ENCODE data around the gene CARD14. TPM values are rescaled to one million over a fixed set of nuclear protein-coding genes. Genes with fewer than 3 reads are reported as not detected.

CARD14 gene
- total and polyA plus RNA-seq, 2 experiments from 2014 or later: 0.08 to 0.52 TPM

DNA sequence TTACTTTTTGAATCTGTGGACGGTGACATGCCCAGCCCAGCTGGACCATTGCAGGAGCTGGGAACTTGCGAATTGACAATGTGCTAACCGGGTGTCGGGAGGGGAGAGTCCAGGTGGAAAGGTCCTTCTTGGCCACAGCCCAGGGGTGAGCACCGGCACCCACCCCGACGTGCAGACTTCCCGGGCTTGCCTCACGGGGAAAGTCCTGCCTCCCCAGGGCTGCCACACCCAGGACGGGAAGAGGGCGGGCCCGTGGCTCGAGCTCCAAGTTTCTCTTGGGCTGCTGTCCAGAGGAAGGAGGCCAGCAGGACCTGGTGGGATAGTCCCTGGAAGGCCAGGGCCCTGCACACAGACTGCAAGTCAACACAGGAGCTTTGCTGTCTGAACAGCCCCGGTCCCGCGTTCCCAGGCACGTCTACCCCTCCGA lies 17.7 kb downstream of the CARD14 start:
- no peaks in the 10 kb centered on the region for H4K20me1 ChIP-seq (replicated peaks; ENCODE audit: insufficient read depth)
- Mint-ChIP-seq H3K4me1 (peaks cover 2% of the 10 kb centered on the region; the same call in 2 of the 3 replicates), H3K27ac (no peak overlapping the region), H3K36me3 (ENCODE audit: low read depth) (no peaks in the 10 kb centered on the region), H3K9me3 (no peaks in the 10 kb centered on the region), H3K27me3 (ENCODE audit: insufficient read depth, low read depth, poor library complexity) (peaks cover 14% of the 10 kb centered on the region), H3K4me3 (no peak overlapping the region)
- ATAC-seq: no peak
- DNase-seq (ENCODE audit: low spot score): no peak
- H2AFZ ChIP-seq: no peak overlapping the region
- no peak overlapping the region for H3K4me2 ChIP-seq
- no peaks in the 10 kb centered on the region for H3K27me3 ChIP-seq (ENCODE audit: insufficient read depth)
- 0 out of 2 replicates have a peak, but pooled peaks cover 3% of the 10 kb centered on the region for H3F3A ChIP-seq (replicated peaks; ENCODE audit: low read depth)
- no peaks in the 10 kb centered on the region for H3K79me2 ChIP-seq (replicated peaks; ENCODE audit: insufficient read depth)
- H3K4me1 ChIP-seq (ENCODE audit: insufficient read depth): no peaks in the 10 kb centered on the region
- no peak overlapping the region for H3K4me3 ChIP-seq
- H3K36me3 ChIP-seq (ENCODE audit: insufficient read depth): no peaks in the 10 kb centered on the region
- TF ChIP-seq, protein P1, sequence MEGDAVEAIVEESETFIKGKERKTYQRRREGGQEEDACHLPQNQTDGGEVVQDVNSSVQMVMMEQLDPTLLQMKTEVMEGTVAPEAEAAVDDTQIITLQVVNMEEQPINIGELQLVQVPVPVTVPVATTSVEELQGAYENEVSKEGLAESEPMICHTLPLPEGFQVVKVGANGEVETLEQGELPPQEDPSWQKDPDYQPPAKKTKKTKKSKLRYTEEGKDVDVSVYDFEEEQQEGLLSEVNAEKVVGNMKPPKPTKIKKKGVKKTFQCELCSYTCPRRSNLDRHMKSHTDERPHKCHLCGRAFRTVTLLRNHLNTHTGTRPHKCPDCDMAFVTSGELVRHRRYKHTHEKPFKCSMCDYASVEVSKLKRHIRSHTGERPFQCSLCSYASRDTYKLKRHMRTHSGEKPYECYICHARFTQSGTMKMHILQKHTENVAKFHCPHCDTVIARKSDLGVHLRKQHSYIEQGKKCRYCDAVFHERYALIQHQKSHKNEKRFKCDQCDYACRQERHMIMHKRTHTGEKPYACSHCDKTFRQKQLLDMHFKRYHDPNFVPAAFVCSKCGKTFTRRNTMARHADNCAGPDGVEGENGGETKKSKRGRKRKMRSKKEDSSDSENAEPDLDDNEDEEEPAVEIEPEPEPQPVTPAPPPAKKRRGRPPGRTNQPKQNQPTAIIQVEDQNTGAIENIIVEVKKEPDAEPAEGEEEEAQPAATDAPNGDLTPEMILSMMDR (conservative IDR thresholded peaks at IDR 0.05; ENCODE audit: low read depth in 2 of 2): no peak
- TF ChIP-seq ZNF114 (CRISPR knock-in tag; IDR thresholded peaks at IDR 0.05): no peak
- no peak for TF ChIP-seq ZNF331 (CRISPR knock-in tag; IDR thresholded peaks at IDR 0.05; ENCODE audit: low read depth)
- TF ChIP-seq, protein P2, sequence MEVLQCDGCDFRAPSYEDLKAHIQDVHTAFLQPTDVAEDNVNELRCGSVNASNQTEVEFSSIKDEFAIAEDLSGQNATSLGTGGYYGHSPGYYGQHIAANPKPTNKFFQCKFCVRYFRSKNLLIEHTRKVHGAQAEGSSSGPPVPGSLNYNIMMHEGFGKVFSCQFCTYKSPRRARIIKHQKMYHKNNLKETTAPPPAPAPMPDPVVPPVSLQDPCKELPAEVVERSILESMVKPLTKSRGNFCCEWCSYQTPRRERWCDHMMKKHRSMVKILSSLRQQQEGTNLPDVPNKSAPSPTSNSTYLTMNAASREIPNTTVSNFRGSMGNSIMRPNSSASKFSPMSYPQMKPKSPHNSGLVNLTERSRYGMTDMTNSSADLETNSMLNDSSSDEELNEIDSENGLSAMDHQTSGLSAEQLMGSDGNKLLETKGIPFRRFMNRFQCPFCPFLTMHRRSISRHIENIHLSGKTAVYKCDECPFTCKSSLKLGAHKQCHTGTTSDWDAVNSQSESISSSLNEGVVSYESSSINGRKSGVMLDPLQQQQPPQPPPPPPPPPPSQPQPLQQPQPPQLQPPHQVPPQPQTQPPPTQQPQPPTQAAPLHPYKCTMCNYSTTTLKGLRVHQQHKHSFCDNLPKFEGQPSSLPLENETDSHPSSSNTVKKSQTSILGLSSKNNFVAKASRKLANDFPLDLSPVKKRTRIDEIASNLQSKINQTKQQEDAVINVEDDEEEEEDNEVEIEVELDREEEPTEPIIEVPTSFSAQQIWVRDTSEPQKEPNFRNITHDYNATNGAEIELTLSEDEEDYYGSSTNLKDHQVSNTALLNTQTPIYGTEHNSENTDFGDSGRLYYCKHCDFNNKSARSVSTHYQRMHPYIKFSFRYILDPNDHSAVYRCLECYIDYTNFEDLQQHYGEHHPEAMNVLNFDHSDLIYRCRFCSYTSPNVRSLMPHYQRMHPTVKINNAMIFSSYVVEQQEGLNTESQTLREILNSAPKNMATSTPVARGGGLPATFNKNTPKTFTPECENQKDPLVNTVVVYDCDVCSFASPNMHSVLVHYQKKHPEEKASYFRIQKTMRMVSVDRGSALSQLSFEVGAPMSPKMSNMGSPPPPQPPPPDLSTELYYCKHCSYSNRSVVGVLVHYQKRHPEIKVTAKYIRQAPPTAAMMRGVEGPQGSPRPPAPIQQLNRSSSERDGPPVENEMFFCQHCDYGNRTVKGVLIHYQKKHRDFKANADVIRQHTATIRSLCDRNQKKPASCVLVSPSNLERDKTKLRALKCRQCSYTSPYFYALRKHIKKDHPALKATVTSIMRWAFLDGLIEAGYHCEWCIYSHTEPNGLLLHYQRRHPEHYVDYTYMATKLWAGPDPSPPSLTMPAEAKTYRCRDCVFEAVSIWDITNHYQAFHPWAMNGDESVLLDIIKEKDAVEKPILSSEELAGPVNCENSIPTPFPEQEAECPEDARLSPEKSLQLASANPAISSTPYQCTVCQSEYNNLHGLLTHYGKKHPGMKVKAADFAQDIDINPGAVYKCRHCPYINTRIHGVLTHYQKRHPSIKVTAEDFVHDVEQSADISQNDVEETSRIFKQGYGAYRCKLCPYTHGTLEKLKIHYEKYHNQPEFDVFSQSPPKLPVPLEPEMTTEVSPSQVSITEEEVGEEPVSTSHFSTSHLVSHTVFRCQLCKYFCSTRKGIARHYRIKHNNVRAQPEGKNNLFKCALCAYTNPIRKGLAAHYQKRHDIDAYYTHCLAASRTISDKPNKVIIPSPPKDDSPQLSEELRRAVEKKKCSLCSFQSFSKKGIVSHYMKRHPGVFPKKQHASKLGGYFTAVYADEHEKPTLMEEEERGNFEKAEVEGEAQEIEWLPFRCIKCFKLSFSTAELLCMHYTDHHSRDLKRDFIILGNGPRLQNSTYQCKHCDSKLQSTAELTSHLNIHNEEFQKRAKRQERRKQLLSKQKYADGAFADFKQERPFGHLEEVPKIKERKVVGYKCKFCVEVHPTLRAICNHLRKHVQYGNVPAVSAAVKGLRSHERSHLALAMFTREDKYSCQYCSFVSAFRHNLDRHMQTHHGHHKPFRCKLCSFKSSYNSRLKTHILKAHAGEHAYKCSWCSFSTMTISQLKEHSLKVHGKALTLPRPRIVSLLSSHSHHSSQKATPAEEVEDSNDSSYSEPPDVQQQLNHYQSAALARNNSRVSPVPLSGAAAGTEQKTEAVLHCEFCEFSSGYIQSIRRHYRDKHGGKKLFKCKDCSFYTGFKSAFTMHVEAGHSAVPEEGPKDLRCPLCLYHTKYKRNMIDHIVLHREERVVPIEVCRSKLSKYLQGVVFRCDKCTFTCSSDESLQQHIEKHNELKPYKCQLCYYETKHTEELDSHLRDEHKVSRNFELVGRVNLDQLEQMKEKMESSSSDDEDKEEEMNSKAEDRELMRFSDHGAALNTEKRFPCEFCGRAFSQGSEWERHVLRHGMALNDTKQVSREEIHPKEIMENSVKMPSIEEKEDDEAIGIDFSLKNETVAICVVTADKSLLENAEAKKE (CRISPR knock-in tag; IDR thresholded peaks at IDR 0.05): no peak
- TF ChIP-seq EZH2 (IDR thresholded peaks at IDR 0.05; ENCODE audit: low read depth, unreplicated experiment): no peak
- TF ChIP-seq, protein P3, sequence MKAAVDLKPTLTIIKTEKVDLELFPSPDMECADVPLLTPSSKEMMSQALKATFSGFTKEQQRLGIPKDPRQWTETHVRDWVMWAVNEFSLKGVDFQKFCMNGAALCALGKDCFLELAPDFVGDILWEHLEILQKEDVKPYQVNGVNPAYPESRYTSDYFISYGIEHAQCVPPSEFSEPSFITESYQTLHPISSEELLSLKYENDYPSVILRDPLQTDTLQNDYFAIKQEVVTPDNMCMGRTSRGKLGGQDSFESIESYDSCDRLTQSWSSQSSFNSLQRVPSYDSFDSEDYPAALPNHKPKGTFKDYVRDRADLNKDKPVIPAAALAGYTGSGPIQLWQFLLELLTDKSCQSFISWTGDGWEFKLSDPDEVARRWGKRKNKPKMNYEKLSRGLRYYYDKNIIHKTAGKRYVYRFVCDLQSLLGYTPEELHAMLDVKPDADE (IDR thresholded peaks at IDR 0.05): no peak
- no peak for TF ChIP-seq CREB1 (CRISPR knock-in tag; IDR thresholded peaks at IDR 0.05; ENCODE audit: low read depth)
- no peak for TF ChIP-seq NANOG (IDR thresholded peaks at IDR 0.05; ENCODE audit: borderline replicate concordance)
- no peak for TF ChIP-seq EZH2phosphoT487 (IDR thresholded peaks at IDR 0.05; ENCODE audit: unreplicated experiment)
- TF ChIP-seq, protein P4, sequence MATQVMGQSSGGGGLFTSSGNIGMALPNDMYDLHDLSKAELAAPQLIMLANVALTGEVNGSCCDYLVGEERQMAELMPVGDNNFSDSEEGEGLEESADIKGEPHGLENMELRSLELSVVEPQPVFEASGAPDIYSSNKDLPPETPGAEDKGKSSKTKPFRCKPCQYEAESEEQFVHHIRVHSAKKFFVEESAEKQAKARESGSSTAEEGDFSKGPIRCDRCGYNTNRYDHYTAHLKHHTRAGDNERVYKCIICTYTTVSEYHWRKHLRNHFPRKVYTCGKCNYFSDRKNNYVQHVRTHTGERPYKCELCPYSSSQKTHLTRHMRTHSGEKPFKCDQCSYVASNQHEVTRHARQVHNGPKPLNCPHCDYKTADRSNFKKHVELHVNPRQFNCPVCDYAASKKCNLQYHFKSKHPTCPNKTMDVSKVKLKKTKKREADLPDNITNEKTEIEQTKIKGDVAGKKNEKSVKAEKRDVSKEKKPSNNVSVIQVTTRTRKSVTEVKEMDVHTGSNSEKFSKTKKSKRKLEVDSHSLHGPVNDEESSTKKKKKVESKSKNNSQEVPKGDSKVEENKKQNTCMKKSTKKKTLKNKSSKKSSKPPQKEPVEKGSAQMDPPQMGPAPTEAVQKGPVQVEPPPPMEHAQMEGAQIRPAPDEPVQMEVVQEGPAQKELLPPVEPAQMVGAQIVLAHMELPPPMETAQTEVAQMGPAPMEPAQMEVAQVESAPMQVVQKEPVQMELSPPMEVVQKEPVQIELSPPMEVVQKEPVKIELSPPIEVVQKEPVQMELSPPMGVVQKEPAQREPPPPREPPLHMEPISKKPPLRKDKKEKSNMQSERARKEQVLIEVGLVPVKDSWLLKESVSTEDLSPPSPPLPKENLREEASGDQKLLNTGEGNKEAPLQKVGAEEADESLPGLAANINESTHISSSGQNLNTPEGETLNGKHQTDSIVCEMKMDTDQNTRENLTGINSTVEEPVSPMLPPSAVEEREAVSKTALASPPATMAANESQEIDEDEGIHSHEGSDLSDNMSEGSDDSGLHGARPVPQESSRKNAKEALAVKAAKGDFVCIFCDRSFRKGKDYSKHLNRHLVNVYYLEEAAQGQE (IDR thresholded peaks at IDR 0.05; ENCODE audit: unreplicated experiment): no peak
- no peak for TF ChIP-seq STAT1 (IDR thresholded peaks at IDR 0.05; ENCODE audit: unreplicated experiment)
- TF ChIP-seq JUNB (IDR thresholded peaks at IDR 0.05; ENCODE audit: unreplicated experiment): no peak
- TF ChIP-seq POLR2AphosphoS5 (IDR thresholded peaks at IDR 0.05; ENCODE audit: low read depth): no peak
- H3K9me2 ChIP-seq (ENCODE audit: insufficient read depth): no peaks in the 10 kb centered on the region
- no peak overlapping the region for H3K27ac ChIP-seq (ENCODE audit: low read depth)
